Esophagus squamous epithelium (tissue), 5 donors: ENCODE data around the gene USP10. TPM values are rescaled to one million over a fixed set of nuclear protein-coding genes. Genes with fewer than 3 reads are reported as not detected.

Experiments
- DNase-seq: peaks from one replicate; lab custom pipeline; 2025; lab: John Stamatoyannopoulos, UW
- H3K27ac ChIP-seq, 4 donors: fragments of 200-600 bp; sonication (generic); one replicate each; pipeline ENCODE4 v1.5.1; 2016 to 2019; ENCODE audit warnings: mild to moderate bottlenecking in 1 of 4
- H3K27me3 ChIP-seq, 4 donors: fragments of 200-600 bp; sonication (generic); 1 replicate in 3 of 4; 2 replicates in 1 of 4; pipeline versions ENCODE4 v1.5.1 to v1.6.0; 2017 to 2021; ENCODE audit warnings: antibody characterized with exemption in 1 of 4
- H3K36me3 ChIP-seq, 3 donors: fragments of 200-600 bp; sonication (generic); one replicate each; pipeline ENCODE4 v1.5.1; 2016 to 2019
- H3K4me1 ChIP-seq, 3 donors: fragments of 200-600 bp; sonication (generic); one replicate each; pipeline ENCODE4 v1.5.1; 2017 to 2019
- H3K4me3 ChIP-seq, 4 donors: fragments of 200-600 bp; sonication (generic); 1 replicate in 3 of 4; 2 replicates in 1 of 4; pipeline ENCODE4 v1.5.1; 2016 to 2019; ENCODE audit warnings: mild to moderate bottlenecking in 2 of 4, moderate library complexity in 1 of 4
- H3K9me3 ChIP-seq, 3 donors: fragments of 200-600 bp; sonication (generic); one replicate each; pipeline ENCODE4 v1.5.1; 2016 to 2019
- CTCF ChIP-seq, 6 experiments: fragments of 450-650 bp in 4 of 6; fragments of 200-600 bp in 2 of 6; sonication (generic) in 2 of 6; IDR thresholded peaks; one replicate each; pipeline ENCODE4 v1.5.1; 2016 to 2019; ENCODE audit warnings: antibody characterized with exemption in 6 of 6, mild to moderate bottlenecking in 4 of 6, moderate library complexity in 4 of 6
- POLR2A ChIP-seq, 4 donors: fragments of 450-650 bp; IDR thresholded peaks; one replicate each; pipeline ENCODE4 v1.6.1; 2017; ENCODE audit warnings: antibody characterized with exemption in 4 of 4, mild to moderate bottlenecking in 4 of 4, moderate library complexity in 3 of 4
- WGBS, 2 donors: methylation state at CpG; one replicate each; pipeline ENCODE4 v1.1.5; 2018; 5-methylcytosine and 5-hydroxymethylcytosine counted together
- intact Hi-C: fragments of 100-400 bp; cut with DNase I; formaldehyde crosslinking; loops from one replicate; pipeline ENCODE4 v1.15.0; 2022
- total RNA-seq, 4 donors: library from RNA; depleted of rRNA; stranded (reverse); fragments of >200 nt; gene quantifications; one replicate each; pipeline ENCODE4 v1.1.0, GENCODE V29; 2016
- donor health status: DM: yes; HTN: yes; CAD: no.

The USP10 gene
- total RNA-seq, 4 donors from 2014 or later, result 44.7 to 71.5 (median 56.0) TPM

- Histone ChIP-seq H3K27ac (no peak overlapping the region), H3K4me3 (no peak overlapping the region), H3K36me3 (peaks cover 7 to 100% (median 41%) of the 10 kb centered on the region in 3 donors), H3K9me3 (no peaks in the 10 kb centered on the region), H3K4me1 (no peaks in the 10 kb centered on the region), H3K27me3 (no peaks in the 10 kb centered on the region)
- intact Hi-C loops, result no loop called here
- 75 to 76% methylated on average over 11 of the region's 11 CpGs for WGBS, 2 donors
- TF ChIP-seq POLR2A (IDR thresholded peaks at IDR 0.05) (no peak), CTCF (IDR thresholded peaks at IDR 0.05) (no peak)
- DNase-seq, result no peak
Measured at GRCh38 chr16:84766978-84767773, 67.4 kb downstream of the USP10 start.

- Histone ChIP-seq H3K9me3 (no peaks in the 10 kb centered on the region), H3K27ac (no peak overlapping the region), H3K27me3 (no peaks in the 10 kb centered on the region), H3K4me1 (no peaks in the 10 kb centered on the region), H3K36me3 (peaks cover 8 to 100% (median 42%) of the 10 kb centered on the region in 3 donors), H3K4me3 (no peak overlapping the region)
- no peak for DNase-seq
- TF ChIP-seq POLR2A (IDR thresholded peaks at IDR 0.05) (no peak), CTCF (IDR thresholded peaks at IDR 0.05) (no peak)
- 77 to 83% methylated on average over 4 of the region's 4 CpGs for WGBS, 2 donors
- intact Hi-C loops, result no loop called here
Measured at GRCh38 chr16:84768061-84768807, 68.4 kb downstream of the USP10 start.

DNA sequence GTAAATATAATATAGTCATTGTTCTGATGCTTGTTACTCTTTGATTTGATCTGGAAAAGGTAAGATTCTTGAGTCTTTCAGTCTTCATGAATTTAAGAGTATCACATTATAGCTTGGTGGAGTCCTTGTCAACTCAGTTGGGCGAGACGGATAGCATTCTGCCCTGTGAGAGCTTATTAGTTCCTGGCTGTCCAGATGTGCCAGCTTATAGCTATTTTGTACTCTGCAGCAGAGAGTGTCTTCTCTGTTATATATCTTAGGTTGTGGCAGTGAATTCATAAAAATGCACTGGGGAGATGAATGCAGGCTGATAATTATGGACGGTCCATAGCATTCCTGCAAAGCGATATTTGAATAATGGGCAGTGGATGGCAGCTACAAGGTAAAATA is 69.0 kb downstream of the USP10 start:
- Histone ChIP-seq H3K9me3 (no peaks in the 10 kb centered on the region), H3K4me1 (no peaks in the 10 kb centered on the region), H3K4me3 (no peak overlapping the region), H3K27ac (no peak overlapping the region), H3K27me3 (no peaks in the 10 kb centered on the region), H3K36me3 (peaks cover 12 to 100% (median 40%) of the 10 kb centered on the region in 3 donors)
- intact Hi-C loops, result no loop called here
- TF ChIP-seq POLR2A (IDR thresholded peaks at IDR 0.05) (no peak), CTCF (IDR thresholded peaks at IDR 0.05) (no peak)
- no peak for DNase-seq
- WGBS, 2 donors, result 94 to 98% methylated on average over 4 of the region's 4 CpGs

- DNase-seq, result no peak
- no peaks in the 10 kb centered on the region for H3K27me3 ChIP-seq
- H3K36me3 ChIP-seq, result peaks cover 12 to 100% (median 34%) of the 10 kb centered on the region in 3 donors
- TF ChIP-seq POLR2A (IDR thresholded peaks at IDR 0.05) (no peak), CTCF (IDR thresholded peaks at IDR 0.05) (no peak)
- H3K9me3 ChIP-seq, result no peaks in the 10 kb centered on the region
- H3K27ac ChIP-seq, result no peak overlapping the region
- H3K4me3 ChIP-seq, result no peak overlapping the region
- intact Hi-C loops, result no loop called here
- H3K4me1 ChIP-seq, result no peaks in the 10 kb centered on the region
- WGBS, 2 donors, result 89 to 93% methylated on average over 3 of the region's 3 CpGs
Measured at GRCh38 chr16:84769416-84769815, 69.6 kb downstream of the USP10 start.

DNA sequence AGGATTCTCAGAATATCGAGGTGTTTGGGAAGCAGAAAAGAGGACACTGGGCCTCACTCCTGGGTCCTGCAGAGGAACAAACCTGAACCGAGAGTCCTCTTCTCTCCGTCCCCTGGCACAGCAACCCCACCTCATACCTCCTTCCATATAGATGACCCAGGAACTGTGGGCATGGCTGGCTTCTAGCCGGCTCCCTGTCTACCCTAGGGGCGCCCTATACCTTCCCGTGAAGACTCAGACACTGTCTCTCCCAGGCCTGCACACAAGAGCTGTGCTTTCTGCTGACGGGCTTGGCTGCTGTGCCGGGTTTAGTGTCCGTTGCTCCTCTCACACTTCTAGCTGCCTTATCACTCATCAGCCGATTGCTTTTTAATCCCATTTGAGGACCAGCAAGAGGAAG is 73.5 kb downstream of the USP10 start:
- Histone ChIP-seq H3K4me3 (no peak overlapping the region), H3K9me3 (no peaks in the 10 kb centered on the region), H3K36me3 (peaks cover 26 to 100% (median 42%) of the 10 kb centered on the region in 3 donors), H3K27me3 (no peaks in the 10 kb centered on the region), H3K27ac (peak overlapping the region in 1 of 4 donors; percentile 34), H3K4me1 (no peaks in the 10 kb centered on the region)
- TF ChIP-seq CTCF (IDR thresholded peaks at IDR 0.05), result no peak
- TF ChIP-seq POLR2A (IDR thresholded peaks at IDR 0.05), result no peak
- WGBS, 2 donors, result 83 to 92% methylated on average over 10 of the region's 10 CpGs
- no peak for DNase-seq
- intact Hi-C loops, result no loop called here
